Chondrocyte (in vitro differentiated cells): ENCODE data around the gene IP6K3. TPM values are rescaled to one million over a fixed set of nuclear protein-coding genes. Genes with fewer than 3 reads are reported as not detected.

Source experiments
- DNase-seq: peaks from one replicate; pipeline ENCODE4 v3.0.0; 2021; ENCODE audit warnings: mixed read lengths, low spot score
- H3K27ac Mint-ChIP-seq: one replicate; pipeline ENCODE4 v1.8.0; 2021; ENCODE audit warnings: mild to moderate bottlenecking, moderate library complexity, mixed read lengths; ENCODE audit not compliant: unreplicated experiment
- H3K27me3 Mint-ChIP-seq: 2 replicates; pipeline ENCODE4 v1.8.0; 2021; ENCODE audit warnings: low read depth, mixed read lengths
- H3K36me3 Mint-ChIP-seq: 2 replicates; pipeline ENCODE4 v1.8.0; 2021; ENCODE audit warnings: low read depth, mixed read lengths
- H3K4me1 Mint-ChIP-seq: 2 replicates; pipeline ENCODE4 v1.8.0; 2021; ENCODE audit warnings: low read depth, mild to moderate bottlenecking, mixed read lengths
- H3K4me3 Mint-ChIP-seq: one replicate; pipeline ENCODE4 v1.8.0; 2021; ENCODE audit warnings: mild to moderate bottlenecking, moderate library complexity, mixed read lengths; ENCODE audit not compliant: unreplicated experiment
- H3K9me3 Mint-ChIP-seq: 2 replicates; pipeline ENCODE4 v1.8.0; 2021; ENCODE audit warnings: low read depth, mixed read lengths
- CTCF ChIP-seq: fragments of 200-600 bp; sonication (generic); IDR thresholded peaks from 2 replicates; pipeline ENCODE4 v1.5.0; 2021; ENCODE audit warnings: antibody characterized with exemption, mild to moderate bottlenecking, moderate library complexity
- total RNA-seq: library from RNA; stranded (reverse); gene quantifications from 3 replicates; pipeline ENCODE4 v1.2.1, GENCODE V29; 2021

Gene IP6K3
- total RNA-seq, 1 donor from 2014 or later, result 6.5 TPM

GRCh38 chr6:33739571-33739970, 7.1 kb downstream of the IP6K3 start:
- Mint-ChIP-seq H3K27me3 (no peaks in the 10 kb centered on the region), H3K4me1 (peaks cover 26% of the 10 kb centered on the region), H3K36me3 (no peaks in the 10 kb centered on the region), H3K4me3 (no peak overlapping the region), H3K27ac (no peak overlapping the region), H3K9me3 (no peaks in the 10 kb centered on the region)
- no peak for DNase-seq
- TF ChIP-seq CTCF, result no peak

- no peak for DNase-seq
- H3K27me3 Mint-ChIP-seq, result no peaks in the 10 kb centered on the region
- no peak overlapping the region for H3K27ac Mint-ChIP-seq
- peaks cover 20% of the 10 kb centered on the region for H3K4me1 Mint-ChIP-seq
- H3K36me3 Mint-ChIP-seq, result no peaks in the 10 kb centered on the region
- H3K9me3 Mint-ChIP-seq, result no peaks in the 10 kb centered on the region
- no peak overlapping the region for H3K4me3 Mint-ChIP-seq
- no peak for TF ChIP-seq CTCF
These were observed 7.8 kb downstream of the IP6K3 start for GRCh38 chr6:33738879-33739278.

GRCh38 chr6:33738153-33738552, 8.6 kb downstream of the IP6K3 start:
- no peaks in the 10 kb centered on the region for H3K36me3 Mint-ChIP-seq
- no peak overlapping the region for H3K27ac Mint-ChIP-seq
- H3K27me3 Mint-ChIP-seq, result no peaks in the 10 kb centered on the region
- no peak for DNase-seq
- H3K9me3 Mint-ChIP-seq, result no peaks in the 10 kb centered on the region
- H3K4me3 Mint-ChIP-seq, result no peak overlapping the region
- peaks cover 20% of the 10 kb centered on the region for H3K4me1 Mint-ChIP-seq
- TF ChIP-seq CTCF, result no peak

- peak; percentile 44 for TF ChIP-seq CTCF
- Mint-ChIP-seq H3K9me3 (no peaks in the 10 kb centered on the region), H3K36me3 (no peaks in the 10 kb centered on the region), H3K4me1 (peaks cover 15% of the 10 kb centered on the region), H3K27me3 (no peaks in the 10 kb centered on the region), H3K4me3 (no peak overlapping the region), H3K27ac (peak overlapping the region; percentile 78)
- no peak for DNase-seq
These were observed 9.3 kb downstream of the IP6K3 start for GRCh38 chr6:33737267-33738026.

GRCh38 chr6:33735216-33735615, 11.5 kb downstream of the IP6K3 start:
- TF ChIP-seq CTCF, result no peak
- DNase-seq, result no peak
- Mint-ChIP-seq H3K36me3 (peaks cover 3% of the 10 kb centered on the region), H3K27ac (no peak overlapping the region), H3K27me3 (no peaks in the 10 kb centered on the region), H3K4me1 (peaks cover 11% of the 10 kb centered on the region), H3K4me3 (no peak overlapping the region), H3K9me3 (no peaks in the 10 kb centered on the region)
